AG04450 (cell line): ENCODE results near the gene AUTS2. TPM values are rescaled to one million over a fixed set of nuclear protein-coding genes. Genes with fewer than 3 reads are reported as not detected.
A peak's percentile ranks its signal among the peaks of the same experiment; 100 is the strongest.

Experiments used
- CTCF ChIA-PET: fragments of 300-600, 350-600 bp; formaldehyde crosslinking; extraction: SDS; loops from one replicate; lab custom pipeline; 2022; ENCODE audit warnings: antibody characterized with exemption, inconsistent platforms; lab: Charles Lee
- POLR2A ChIA-PET: fragments of 350-600 bp; formaldehyde crosslinking; extraction: SDS; loops from one replicate; lab custom pipeline; 2021; ENCODE audit warnings: antibody characterized with exemption, inconsistent platforms; lab: Yijun Ruan, JAX
- DNase-seq: peaks from one replicate; pipeline ENCODE4 v3.0.0-alpha.2; 2011; ENCODE audit warnings: low read depth, low spot score
- H3K27ac ChIP-seq: one replicate; pipeline ENCODE4 v1.5.1; 2012; ENCODE audit warnings: low read depth, low read length, control low read depth
- H3K27me3 ChIP-seq: one replicate; pipeline ENCODE4 v1.6.0; 2012; ENCODE audit warnings: low read length; ENCODE audit not compliant: control insufficient read depth, insufficient read depth
- H3K4me3 ChIP-seq: 2 replicates; pipeline ENCODE4 v1.5.1; 2011; ENCODE audit warnings: mild to moderate bottlenecking, low read depth, low read length, control low read depth
- H3K9me3 ChIP-seq: 2 replicates; pipeline ENCODE4 v1.5.1; 2012; ENCODE audit warnings: low read length; ENCODE audit not compliant: control insufficient read depth, insufficient read depth
- polyA minus RNA-seq: library from RNA; depleted of rRNA, polyadenylated mRNA; stranded (reverse); fragments of >200 nt; gene quantifications from 2 replicates; pipeline ENCODE4 v1.2.3, GENCODE V29; 2011; rRNA and poly(A)+ RNA removed
- polyA plus RNA-seq: library from polyadenylated mRNA; depleted of rRNA; stranded (reverse); fragments of >200 nt; gene quantifications from 2 replicates; pipeline ENCODE4 v1.2.3, GENCODE V29; 2011; rRNA removed
- TF ChIP-seq, protein P1 (sequence below): IDR thresholded peaks from 2 replicates; pipeline ENCODE4 v1.5.1; 2011; ENCODE audit warnings: low read depth, low read length, control low read depth, inconsistent platforms

AUTS2 gene
- polyA plus RNA-seq (1.5 and 2.0 TPM in 2 replicates), polyA minus RNA-seq (4.9 and 5.0 TPM in 2 replicates)

DNA sequence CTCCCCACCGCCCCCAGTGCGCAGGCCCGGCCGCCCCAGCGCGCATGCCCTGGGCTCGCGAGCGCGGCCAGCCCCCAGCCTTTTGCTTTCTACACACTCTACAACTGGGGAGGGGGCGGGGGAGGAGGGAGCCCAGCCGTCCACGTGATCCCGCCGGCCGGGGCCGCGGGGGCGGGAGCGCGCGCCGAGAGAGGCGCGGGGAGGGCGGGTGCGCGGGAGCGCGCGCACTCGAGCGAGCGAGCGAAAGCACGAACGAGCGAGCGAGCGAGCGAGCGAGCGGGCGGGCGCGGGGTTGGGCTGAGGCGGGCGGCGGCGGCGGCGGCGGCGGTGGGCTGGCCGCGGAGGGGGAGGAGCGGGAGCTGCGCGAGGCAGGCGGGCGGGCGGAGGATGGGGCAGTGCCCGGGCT is at the start of gene AUTS2:
Gene AUTS2, plus strand, starts transcription at position 395 of the 406 bp plus-strand sequence. CDS start 1,179 bp downstream, outside the sequence.
- no peak within 1 kb of the TSS for H3K27ac ChIP-seq
- POLR2A ChIA-PET, result no interaction called here
- peaks cover 18% of the 10 kb centered on the region for H3K27me3 ChIP-seq
- TF ChIP-seq, protein P1, sequence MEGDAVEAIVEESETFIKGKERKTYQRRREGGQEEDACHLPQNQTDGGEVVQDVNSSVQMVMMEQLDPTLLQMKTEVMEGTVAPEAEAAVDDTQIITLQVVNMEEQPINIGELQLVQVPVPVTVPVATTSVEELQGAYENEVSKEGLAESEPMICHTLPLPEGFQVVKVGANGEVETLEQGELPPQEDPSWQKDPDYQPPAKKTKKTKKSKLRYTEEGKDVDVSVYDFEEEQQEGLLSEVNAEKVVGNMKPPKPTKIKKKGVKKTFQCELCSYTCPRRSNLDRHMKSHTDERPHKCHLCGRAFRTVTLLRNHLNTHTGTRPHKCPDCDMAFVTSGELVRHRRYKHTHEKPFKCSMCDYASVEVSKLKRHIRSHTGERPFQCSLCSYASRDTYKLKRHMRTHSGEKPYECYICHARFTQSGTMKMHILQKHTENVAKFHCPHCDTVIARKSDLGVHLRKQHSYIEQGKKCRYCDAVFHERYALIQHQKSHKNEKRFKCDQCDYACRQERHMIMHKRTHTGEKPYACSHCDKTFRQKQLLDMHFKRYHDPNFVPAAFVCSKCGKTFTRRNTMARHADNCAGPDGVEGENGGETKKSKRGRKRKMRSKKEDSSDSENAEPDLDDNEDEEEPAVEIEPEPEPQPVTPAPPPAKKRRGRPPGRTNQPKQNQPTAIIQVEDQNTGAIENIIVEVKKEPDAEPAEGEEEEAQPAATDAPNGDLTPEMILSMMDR, result no peak
- CTCF ChIA-PET, result no interaction called here
- peak; percentile 1 for DNase-seq
- H3K9me3 ChIP-seq, result peaks cover 3% of the 10 kb centered on the region; the same call in 1 of the 2 replicates
- H3K4me3 ChIP-seq, result peak within 1 kb of the TSS; percentile 65

DNA sequence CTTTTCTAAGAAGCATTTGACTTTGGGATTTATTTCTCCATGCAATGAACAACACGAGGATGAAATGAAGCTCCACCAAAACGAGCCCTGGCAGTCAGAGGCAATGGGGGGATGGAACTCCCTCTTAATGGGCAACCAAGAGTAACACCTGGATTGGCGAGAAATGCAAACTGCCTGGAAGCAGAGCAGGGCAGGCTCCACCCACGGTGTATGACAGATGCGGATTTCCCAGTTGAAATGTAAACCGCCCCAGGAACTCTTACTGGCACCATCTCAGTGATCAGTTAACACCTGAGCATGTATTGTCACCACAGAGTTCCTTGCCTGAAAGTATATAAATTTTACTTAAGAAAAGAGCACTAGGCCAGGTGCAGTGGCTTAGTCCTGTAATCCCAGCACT is 47.3 kb upstream of the AUTS2 start:
- POLR2A ChIA-PET, result no interaction called here
- no peak for DNase-seq

DNA sequence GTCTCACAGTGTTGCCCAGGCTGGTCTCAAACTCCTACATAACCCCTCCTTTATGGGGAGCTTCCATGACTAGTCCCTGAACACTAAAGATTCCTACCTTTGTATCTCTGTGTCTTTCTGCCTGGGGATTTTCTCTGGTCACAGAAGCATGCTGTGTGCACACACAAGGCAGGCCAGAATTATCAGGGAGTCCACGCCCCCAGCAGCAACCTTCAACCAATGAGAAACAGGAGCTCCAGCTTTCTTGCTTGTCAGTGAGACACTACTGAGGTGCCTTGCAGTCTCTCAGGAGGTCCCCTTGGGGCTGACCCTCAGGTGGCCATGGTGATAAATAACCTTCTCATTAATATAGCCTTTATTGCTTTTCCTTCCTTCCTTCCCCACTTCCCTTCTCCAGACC is 45.1 kb upstream of the AUTS2 start:
- ChIA-PET POLR2A (no interaction called here), CTCF (no interaction called here)
- Histone ChIP-seq H3K27ac (no peak overlapping the region), H3K9me3 (peaks cover 12% of the 10 kb centered on the region), H3K4me3 (no peak overlapping the region), H3K27me3 (no peaks in the 10 kb centered on the region)
- DNase-seq, result no peak
- TF ChIP-seq, protein P1, result no peak

More for the DNA sequence above, 47.3 kb upstream of the AUTS2 start:
- Histone ChIP-seq H3K4me3 (no peak overlapping the region), H3K27ac (no peak overlapping the region), H3K9me3 (peaks cover 18% of the 10 kb centered on the region), H3K27me3 (no peaks in the 10 kb centered on the region)
- CTCF ChIA-PET, result no interaction called here
- TF ChIP-seq, protein P1, result no peak

DNA sequence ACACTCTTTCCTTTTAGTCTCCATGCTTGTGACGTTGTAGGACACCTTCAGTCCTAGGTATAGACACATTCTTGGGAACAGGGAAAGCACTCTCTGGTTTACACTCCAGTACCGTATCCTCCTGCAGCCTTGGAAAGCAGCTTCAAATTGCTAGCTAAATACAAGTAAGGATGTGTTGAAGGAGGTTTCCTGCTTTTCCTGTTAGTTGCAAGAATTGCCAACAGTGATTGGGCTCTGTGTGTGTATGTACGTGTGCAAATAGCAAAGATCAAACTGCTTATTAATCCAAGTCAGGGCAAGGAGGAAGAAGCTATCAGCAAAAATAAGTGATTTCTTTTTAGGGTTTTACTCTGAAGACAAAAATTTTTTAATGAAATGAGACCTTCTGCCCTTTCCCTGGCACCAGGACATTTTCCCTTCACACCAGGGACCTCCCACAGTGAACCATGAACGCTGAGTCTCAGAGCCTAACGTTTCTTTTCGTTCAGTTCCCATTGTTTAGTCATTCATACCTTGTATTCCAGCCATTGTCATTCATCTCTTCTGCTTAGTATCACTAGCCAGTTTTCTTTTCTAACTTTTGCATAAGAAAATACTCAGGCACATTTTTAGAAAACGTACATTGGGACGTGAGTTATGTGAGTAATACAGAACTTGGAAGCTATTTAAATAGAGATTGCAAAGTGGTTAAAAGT is 36.9 kb upstream of the AUTS2 start:
- ChIA-PET POLR2A (no interaction called here), CTCF (no interaction called here)
- Histone ChIP-seq H3K9me3 (peaks cover 6% of the 10 kb centered on the region; the same call in 1 of the 2 replicates), H3K27ac (no peak overlapping the region), H3K4me3 (no peak overlapping the region), H3K27me3 (no peaks in the 10 kb centered on the region)
- TF ChIP-seq, protein P1, result no peak
- no peak for DNase-seq
